ENCODE measurements around the gene PTP4A2. TPM values are rescaled to one million over a fixed set of nuclear protein-coding genes. Genes with fewer than 3 reads are reported as not detected.

The PTP4A2 gene
- total RNA-seq, 1 donor from 2014 or later, result 334 TPM

DNA sequence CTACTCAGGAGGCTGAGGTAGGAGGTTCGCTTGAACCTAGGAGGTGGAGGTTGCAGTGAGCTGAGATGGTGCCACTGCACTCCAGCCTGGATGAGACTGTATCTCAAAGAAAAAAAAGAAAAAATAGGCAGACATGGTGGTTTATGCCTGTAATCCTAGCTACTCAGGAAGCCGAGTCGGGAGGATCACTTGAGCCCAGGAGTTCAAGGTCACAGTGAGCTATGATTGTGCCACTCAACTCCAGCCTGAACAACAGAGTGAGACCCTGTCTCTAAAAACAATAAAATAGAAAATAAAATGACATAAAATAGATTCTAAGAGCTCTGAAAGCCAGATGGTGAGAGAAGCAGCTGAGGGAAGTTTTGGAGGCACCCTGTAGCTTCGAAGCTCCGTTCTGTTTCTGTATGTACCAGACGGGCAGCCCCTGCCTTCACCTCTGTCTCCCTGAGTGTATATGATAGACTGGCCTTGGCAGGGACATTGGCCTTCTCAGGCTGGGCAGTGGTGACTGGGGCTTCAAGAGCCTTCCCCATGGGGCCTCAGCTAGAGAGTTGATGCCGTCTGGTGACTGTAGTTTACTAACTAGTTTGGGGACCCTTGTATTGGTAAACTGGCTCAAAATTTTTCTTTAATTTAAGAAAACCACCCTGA lies 68.0 kb downstream of the PTP4A2 start:
- H3K36me3 Mint-ChIP-seq (ENCODE audit: low read depth), result peaks cover 5% of the 10 kb centered on the region
- H3K4me1 Mint-ChIP-seq (ENCODE audit: low read depth), result peaks cover 16% of the 10 kb centered on the region
- no peak for DNase-seq (ENCODE audit: low spot score)
- H3K27me3 Mint-ChIP-seq (ENCODE audit: low read depth), result no peaks in the 10 kb centered on the region
- intact Hi-C loops (cut with micrococcal nuclease), result no loop called here
- H3K9me3 Mint-ChIP-seq, result peaks cover 5% of the 10 kb centered on the region
- H3K4me3 Mint-ChIP-seq (ENCODE audit: low read depth), result no peak overlapping the region
- no peak overlapping the region for H3K27ac Mint-ChIP-seq

GRCh38 chr1:31869449-31869848 lies 68.7 kb downstream of the PTP4A2 start:
- peaks cover 5% of the 10 kb centered on the region for H3K9me3 Mint-ChIP-seq

DNA sequence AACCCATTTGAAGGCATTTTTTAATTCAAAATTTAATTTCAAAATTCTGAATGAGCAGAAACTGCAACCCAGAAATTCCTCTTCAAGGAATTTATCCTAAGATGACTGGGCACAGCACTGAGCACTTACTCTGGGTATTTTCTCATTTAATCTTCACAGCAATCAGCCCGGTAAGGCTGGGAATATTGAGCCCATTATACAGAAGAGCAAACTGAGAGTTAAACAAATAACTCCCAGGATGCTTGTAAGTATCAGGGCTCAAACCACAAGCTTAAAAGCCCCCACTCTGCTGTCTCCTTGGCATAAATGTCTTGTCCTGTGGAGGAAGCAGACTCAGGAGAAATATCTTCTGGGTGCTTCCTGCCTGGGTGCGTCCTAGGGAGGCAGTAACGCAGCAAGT lies 69.3 kb downstream of the PTP4A2 start:
- Mint-ChIP-seq H3K4me1 (ENCODE audit: low read depth) (peaks cover 16% of the 10 kb centered on the region), H3K4me3 (ENCODE audit: low read depth) (no peak overlapping the region), H3K36me3 (ENCODE audit: low read depth) (peaks cover 5% of the 10 kb centered on the region), H3K27me3 (ENCODE audit: low read depth) (no peaks in the 10 kb centered on the region), H3K27ac (no peak overlapping the region), H3K9me3 (peaks cover 5% of the 10 kb centered on the region)
- no peak for DNase-seq (ENCODE audit: low spot score)
- intact Hi-C loops (cut with micrococcal nuclease), result no loop called here

More at GRCh38 chr1:31869449-31869848, 68.7 kb downstream of the PTP4A2 start:
- intact Hi-C loops (cut with micrococcal nuclease), result no loop called here
- no peak for DNase-seq (ENCODE audit: low spot score)
- H3K27me3 Mint-ChIP-seq (ENCODE audit: low read depth), result no peaks in the 10 kb centered on the region
- no peak overlapping the region for H3K27ac Mint-ChIP-seq
- H3K36me3 Mint-ChIP-seq (ENCODE audit: low read depth), result peaks cover 5% of the 10 kb centered on the region
- H3K4me1 Mint-ChIP-seq (ENCODE audit: low read depth), result peaks cover 16% of the 10 kb centered on the region
- H3K4me3 Mint-ChIP-seq (ENCODE audit: low read depth), result no peak overlapping the region

DNA sequence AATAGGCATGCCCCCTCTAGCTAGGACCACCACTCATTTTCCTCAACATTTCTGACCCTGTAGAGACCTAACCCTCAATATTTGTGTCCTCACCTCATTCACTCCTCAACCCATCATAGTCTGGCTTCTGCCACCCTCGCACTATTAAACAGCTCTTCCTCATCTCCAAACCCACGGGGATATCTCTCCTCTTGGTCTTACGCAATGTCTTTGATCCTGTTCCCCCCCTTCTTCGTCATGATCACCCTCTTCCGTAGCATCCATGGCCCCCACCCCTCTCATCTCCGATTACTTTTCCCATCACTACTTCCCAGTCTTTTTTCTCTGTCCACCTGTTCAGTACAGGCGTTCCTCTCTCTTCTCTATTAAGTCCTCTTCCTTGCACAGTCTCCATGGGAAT lies 70.6 kb downstream of the PTP4A2 start:
- Mint-ChIP-seq H3K4me1 (ENCODE audit: low read depth) (peaks cover 6% of the 10 kb centered on the region), H3K27me3 (ENCODE audit: low read depth) (no peaks in the 10 kb centered on the region), H3K9me3 (no peaks in the 10 kb centered on the region), H3K4me3 (ENCODE audit: low read depth) (no peak overlapping the region), H3K36me3 (ENCODE audit: low read depth) (no peaks in the 10 kb centered on the region), H3K27ac (no peak overlapping the region)
- intact Hi-C loops (cut with micrococcal nuclease), result no loop called here
- no peak for DNase-seq (ENCODE audit: low spot score)

- H3K27ac Mint-ChIP-seq, result no peak overlapping the region
- H3K9me3 Mint-ChIP-seq, result no peaks in the 10 kb centered on the region
- DNase-seq (ENCODE audit: low spot score), result no peak
- no peaks in the 10 kb centered on the region for H3K27me3 Mint-ChIP-seq (ENCODE audit: low read depth)
- intact Hi-C loops (cut with micrococcal nuclease), result no loop called here
- H3K4me3 Mint-ChIP-seq (ENCODE audit: low read depth), result no peak overlapping the region
- peaks cover 6% of the 10 kb centered on the region for H3K4me1 Mint-ChIP-seq (ENCODE audit: low read depth)
- H3K36me3 Mint-ChIP-seq (ENCODE audit: low read depth), result no peaks in the 10 kb centered on the region
These were observed 71.6 kb downstream of the PTP4A2 start for GRCh38 chr1:31866450-31867032.

DNA sequence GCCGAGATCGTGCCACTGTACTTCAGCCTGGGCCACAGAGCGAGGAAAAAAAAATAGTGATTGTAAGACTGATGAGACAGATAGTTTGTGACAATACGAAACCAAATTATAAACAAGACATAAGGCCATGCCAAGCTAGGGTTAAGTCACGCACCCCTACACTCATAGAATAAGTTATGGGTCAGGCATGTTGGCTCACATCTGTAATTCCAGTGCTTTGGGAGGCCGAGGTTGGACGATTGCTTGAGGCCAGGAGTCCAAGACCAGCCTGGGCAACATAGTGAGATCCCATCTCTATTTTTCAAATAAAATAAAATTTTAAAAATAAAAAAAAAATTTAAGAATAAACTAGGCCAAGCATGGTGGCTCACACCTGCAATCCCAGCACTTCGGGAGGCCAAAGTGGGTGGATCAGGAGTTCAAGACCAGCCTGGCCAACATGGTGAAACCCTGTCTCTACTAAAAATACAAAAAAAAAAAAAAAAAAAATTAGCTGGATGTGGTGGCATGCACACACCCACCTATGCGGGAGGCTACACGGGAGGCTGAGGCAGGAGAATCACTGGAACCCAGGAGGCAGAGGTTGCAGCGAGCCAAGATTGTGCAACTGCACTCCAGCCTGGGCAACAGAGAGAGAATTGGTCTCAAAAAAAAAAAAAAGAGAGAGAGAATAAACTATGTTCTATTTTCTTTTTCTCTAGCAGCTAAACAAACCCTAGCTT lies 72.3 kb downstream of the PTP4A2 start:
- no peaks in the 10 kb centered on the region for H3K9me3 Mint-ChIP-seq
- no peak for DNase-seq (ENCODE audit: low spot score)
- intact Hi-C loops (cut with micrococcal nuclease), result no loop called here

DNA sequence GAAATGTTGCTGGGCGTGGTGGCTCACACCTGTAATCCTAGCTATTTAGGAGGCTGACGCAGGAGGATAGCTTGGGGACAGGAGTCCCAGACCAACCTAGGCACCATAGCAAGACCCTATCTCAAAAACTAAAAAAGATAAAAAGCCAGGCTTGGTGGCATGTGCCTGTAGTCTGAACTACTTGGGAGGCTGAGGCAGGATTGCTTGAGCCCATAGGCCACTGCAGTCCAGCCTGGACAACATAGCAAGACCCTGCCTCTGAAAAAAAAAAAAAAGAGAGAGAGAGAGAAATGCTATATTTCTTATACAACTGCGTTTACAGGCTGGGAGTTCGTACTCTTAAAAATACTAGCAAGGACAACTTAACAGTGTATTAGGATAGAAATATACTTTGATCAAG lies 76.1 kb downstream of the PTP4A2 start:
- no peaks in the 10 kb centered on the region for H3K27me3 Mint-ChIP-seq (ENCODE audit: low read depth)
- DNase-seq (ENCODE audit: low spot score), result no peak
- no peak overlapping the region for H3K4me3 Mint-ChIP-seq (ENCODE audit: low read depth)
- H3K36me3 Mint-ChIP-seq (ENCODE audit: low read depth), result no peaks in the 10 kb centered on the region
- intact Hi-C loops (cut with micrococcal nuclease), result no loop called here
- H3K4me1 Mint-ChIP-seq (ENCODE audit: low read depth), result no peaks in the 10 kb centered on the region
- no peaks in the 10 kb centered on the region for H3K9me3 Mint-ChIP-seq
- no peak overlapping the region for H3K27ac Mint-ChIP-seq

More for the DNA sequence above, 72.3 kb downstream of the PTP4A2 start:
- no peak overlapping the region for H3K27ac Mint-ChIP-seq
- peaks cover 6% of the 10 kb centered on the region for H3K4me1 Mint-ChIP-seq (ENCODE audit: low read depth)
- H3K4me3 Mint-ChIP-seq (ENCODE audit: low read depth), result no peak overlapping the region
- no peaks in the 10 kb centered on the region for H3K36me3 Mint-ChIP-seq (ENCODE audit: low read depth)
- no peaks in the 10 kb centered on the region for H3K27me3 Mint-ChIP-seq (ENCODE audit: low read depth)

DNA sequence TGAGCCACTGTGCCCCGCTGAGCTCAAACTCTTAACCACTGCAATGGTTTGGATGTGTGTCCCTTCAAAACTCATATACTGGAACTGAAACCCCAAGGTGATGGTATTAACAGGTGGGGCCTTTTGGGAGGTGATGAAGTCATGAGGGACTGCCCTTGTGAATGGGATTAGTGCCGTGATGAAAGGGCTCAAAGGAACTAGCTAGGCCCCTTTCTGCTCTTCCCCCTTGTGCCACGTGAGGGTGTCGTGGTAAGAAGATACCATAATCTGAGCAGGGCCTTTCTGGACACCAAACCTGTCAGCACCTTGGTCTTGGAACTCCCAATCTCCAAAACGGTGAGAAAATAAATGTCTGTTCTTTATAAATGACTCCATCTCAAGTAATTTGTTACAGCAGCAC lies 76.8 kb downstream of the PTP4A2 start:
- no peaks in the 10 kb centered on the region for H3K9me3 Mint-ChIP-seq
- no peak for DNase-seq (ENCODE audit: low spot score)
- H3K4me3 Mint-ChIP-seq (ENCODE audit: low read depth), result no peak overlapping the region
- intact Hi-C loops (cut with micrococcal nuclease), result no loop called here
- no peaks in the 10 kb centered on the region for H3K27me3 Mint-ChIP-seq (ENCODE audit: low read depth)
- no peaks in the 10 kb centered on the region for H3K36me3 Mint-ChIP-seq (ENCODE audit: low read depth)
- no peaks in the 10 kb centered on the region for H3K4me1 Mint-ChIP-seq (ENCODE audit: low read depth)
- no peak overlapping the region for H3K27ac Mint-ChIP-seq

GRCh38 chr1:31860581-31860980 lies 77.6 kb downstream of the PTP4A2 start:
- H3K27me3 Mint-ChIP-seq (ENCODE audit: low read depth), result no peaks in the 10 kb centered on the region
- DNase-seq (ENCODE audit: low spot score), result no peak
- H3K36me3 Mint-ChIP-seq (ENCODE audit: low read depth), result no peaks in the 10 kb centered on the region
- no peaks in the 10 kb centered on the region for H3K9me3 Mint-ChIP-seq
- no peaks in the 10 kb centered on the region for H3K4me1 Mint-ChIP-seq (ENCODE audit: low read depth)
- H3K27ac Mint-ChIP-seq, result no peak overlapping the region
- intact Hi-C loops (cut with micrococcal nuclease), result no loop called here
- no peak overlapping the region for H3K4me3 Mint-ChIP-seq (ENCODE audit: low read depth)

DNA sequence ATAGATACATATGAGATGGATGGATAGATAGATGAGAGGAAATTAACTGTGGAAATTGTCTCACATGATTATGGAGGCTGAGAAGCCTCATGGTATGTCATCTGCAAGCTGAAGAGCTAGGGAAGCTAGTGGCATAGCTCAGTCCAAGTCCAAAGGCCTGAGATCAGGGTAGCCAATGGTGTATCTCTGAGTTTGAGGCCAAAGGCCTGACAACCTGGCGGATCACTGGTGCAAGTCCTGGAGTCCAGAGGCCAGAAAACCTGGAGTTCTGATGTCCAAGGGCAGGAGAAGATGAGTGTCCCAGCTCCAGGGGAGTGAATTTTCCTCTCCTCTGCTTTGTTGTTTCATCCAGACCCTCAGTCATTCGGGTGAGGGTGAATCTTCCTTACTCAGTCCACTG lies 78.4 kb downstream of the PTP4A2 start:
- no peaks in the 10 kb centered on the region for H3K27me3 Mint-ChIP-seq (ENCODE audit: low read depth)
- intact Hi-C loops (cut with micrococcal nuclease), result no loop called here
- H3K9me3 Mint-ChIP-seq, result no peaks in the 10 kb centered on the region
- H3K27ac Mint-ChIP-seq, result no peak overlapping the region
- H3K4me1 Mint-ChIP-seq (ENCODE audit: low read depth), result peaks cover 4% of the 10 kb centered on the region
- DNase-seq (ENCODE audit: low spot score), result no peak
- no peak overlapping the region for H3K4me3 Mint-ChIP-seq (ENCODE audit: low read depth)
- H3K36me3 Mint-ChIP-seq (ENCODE audit: low read depth), result no peaks in the 10 kb centered on the region

DNA sequence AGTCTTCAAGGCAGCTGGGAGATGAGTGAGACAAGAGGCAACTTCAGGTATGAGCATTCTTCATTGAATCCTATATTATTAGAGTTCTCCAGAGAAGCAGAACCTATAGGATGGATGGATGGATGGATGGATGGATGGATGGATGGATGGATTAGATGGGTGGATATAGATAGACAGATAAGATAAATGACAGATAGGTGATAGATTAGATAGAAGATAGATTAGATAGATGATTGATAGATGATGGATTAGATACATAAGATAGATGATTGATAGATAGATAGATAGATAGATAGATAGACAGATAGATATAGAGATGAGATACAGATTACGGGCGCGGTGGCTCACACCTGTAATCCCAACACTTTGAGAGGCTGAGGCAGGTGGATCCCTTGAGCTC lies 79.1 kb downstream of the PTP4A2 start:
- intact Hi-C loops (cut with micrococcal nuclease), result no loop called here
- no peak for DNase-seq (ENCODE audit: low spot score)
- H3K4me1 Mint-ChIP-seq (ENCODE audit: low read depth), result peaks cover 4% of the 10 kb centered on the region
- H3K36me3 Mint-ChIP-seq (ENCODE audit: low read depth), result no peaks in the 10 kb centered on the region
- H3K27ac Mint-ChIP-seq, result no peak overlapping the region
- H3K9me3 Mint-ChIP-seq, result no peaks in the 10 kb centered on the region
- no peak overlapping the region for H3K4me3 Mint-ChIP-seq (ENCODE audit: low read depth)
- H3K27me3 Mint-ChIP-seq (ENCODE audit: low read depth), result no peaks in the 10 kb centered on the region

- no peaks in the 10 kb centered on the region for H3K27me3 Mint-ChIP-seq (ENCODE audit: low read depth)
- H3K4me1 Mint-ChIP-seq (ENCODE audit: low read depth), result peaks cover 6% of the 10 kb centered on the region
- H3K36me3 Mint-ChIP-seq (ENCODE audit: low read depth), result no peaks in the 10 kb centered on the region
- no peak overlapping the region for H3K4me3 Mint-ChIP-seq (ENCODE audit: low read depth)
- H3K27ac Mint-ChIP-seq, result no peak overlapping the region
- DNase-seq (ENCODE audit: low spot score), result no peak
- H3K9me3 Mint-ChIP-seq, result no peaks in the 10 kb centered on the region
- intact Hi-C loops (cut with micrococcal nuclease), result no loop called here
These were observed 80.3 kb downstream of the PTP4A2 start for GRCh38 chr1:31857863-31858262.
